GM19452 (cell line): Measurements from ENCODE around the gene TMEM131.
"Not testable (repeated sequence)": the region's sequence is repeated elsewhere in the genome, so short reads cannot be mapped to it uniquely, and the experiment has no call there.

Experiments
- ATAC-seq: cut with Tn5 transposase; IDR thresholded peaks from one replicate; pipeline ENCODE4 v1.9.1; 2021; ENCODE audit not compliant: unreplicated experiment

Gene TMEM131

DNA sequence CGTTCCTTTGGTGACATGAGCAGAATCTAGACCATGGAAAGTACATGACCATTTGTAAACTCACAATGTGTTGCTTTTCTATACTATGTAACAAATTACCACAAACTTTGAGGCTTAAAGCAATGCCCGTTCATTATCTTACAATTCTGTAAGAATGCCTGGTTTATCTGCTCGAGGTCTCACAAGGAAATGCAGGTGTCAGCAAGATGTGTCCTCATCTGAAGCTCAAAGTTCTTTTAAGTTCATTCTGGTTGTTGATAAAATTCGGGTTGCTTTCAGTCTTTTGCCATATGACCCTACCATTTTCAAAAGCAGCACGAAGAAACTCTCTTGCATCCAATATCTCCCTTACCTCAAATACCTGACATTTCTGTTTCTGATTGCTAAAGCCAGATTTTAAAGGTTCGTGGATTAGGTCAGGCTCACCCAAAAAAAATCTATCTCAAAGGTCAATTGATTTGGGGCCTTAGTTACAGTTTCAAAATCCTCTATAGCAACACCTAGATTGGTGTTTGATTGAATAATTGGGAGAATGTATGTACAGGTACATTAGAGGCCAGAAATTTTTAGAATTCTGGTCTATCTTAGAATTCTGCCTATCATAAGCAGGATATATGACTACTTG, 125.9 kb downstream of the TMEM131 start:
- ATAC-seq: no peak

DNA sequence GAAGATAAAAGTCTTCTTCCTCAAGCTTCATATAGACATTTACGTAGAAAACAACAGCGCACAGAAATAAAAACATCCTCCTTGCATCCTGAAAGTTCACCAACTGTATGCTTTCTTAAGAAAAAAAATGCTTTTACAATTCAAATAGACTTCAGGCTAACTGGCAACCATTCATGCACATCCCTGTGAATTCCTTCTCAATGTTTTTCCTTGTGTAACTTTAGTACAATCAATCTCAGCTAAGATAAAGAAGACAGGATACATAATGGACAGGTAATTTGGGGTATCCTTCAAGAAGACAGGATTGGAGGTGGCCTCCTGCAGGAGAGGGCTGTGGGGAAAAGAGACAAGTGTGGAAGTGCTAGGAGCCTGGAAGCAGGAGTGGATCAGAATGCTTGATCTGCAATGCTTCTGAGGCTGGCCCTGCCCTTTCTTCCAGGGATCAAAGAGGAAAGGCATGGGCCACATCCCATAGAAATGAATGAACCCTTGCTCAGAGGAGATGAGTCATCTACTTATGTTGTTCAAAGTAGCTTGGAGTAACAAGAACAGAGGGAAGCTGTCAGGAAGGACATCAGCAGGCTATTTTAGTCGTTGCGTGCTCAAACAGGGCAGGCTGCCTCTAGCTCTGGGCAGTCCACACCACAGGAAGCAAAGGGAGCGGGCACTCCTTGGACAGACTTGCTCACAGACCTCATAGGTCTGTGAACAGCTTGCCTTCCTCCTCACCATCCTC, 126.6 kb downstream of the TMEM131 start:
- no peak for ATAC-seq

- ATAC-seq: no peak
Observed at GRCh38 chr2:97863829-97864228, 131.9 kb downstream of the TMEM131 start.

DNA sequence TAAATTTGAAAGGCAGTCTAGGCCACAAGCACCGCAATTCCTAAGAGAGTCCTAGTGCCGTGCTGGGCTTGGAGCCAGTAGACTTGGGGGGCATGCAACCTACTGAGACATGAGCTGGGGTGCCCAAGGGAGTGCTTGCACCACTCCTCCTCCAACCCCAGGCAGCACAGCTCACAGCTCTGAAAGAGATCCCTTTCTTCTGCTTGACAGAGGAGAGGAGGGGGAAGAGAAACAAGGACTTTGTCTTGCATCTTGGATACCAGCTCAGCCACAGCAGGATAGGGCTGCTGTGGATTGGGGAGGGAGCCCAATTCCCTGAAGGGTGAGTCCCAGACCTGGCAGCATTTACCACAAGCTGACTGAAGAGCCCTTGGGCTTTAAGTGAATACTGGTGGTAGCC, 134.6 kb downstream of the TMEM131 start:
- ATAC-seq: no peak

DNA sequence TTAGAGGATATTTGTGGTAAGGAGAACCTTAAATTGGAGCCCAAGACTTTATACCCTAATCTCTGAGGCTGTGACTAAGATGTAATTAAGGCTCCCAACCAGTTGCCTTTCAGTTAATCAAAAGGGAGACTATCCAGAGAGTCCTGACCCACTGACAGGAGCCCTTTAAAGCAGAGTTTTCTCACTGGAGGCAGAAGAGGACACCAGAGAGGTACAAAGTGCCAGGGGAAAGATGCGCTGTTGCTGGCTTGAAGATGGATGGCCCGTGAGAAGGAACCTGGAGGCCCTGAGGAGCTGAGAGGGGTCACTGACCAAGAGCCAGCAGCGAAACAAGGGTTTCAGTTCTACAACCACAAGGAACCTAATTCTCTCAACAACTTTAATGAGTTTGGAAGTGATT, 137.3 kb downstream of the TMEM131 start:
- ATAC-seq: no peak

DNA sequence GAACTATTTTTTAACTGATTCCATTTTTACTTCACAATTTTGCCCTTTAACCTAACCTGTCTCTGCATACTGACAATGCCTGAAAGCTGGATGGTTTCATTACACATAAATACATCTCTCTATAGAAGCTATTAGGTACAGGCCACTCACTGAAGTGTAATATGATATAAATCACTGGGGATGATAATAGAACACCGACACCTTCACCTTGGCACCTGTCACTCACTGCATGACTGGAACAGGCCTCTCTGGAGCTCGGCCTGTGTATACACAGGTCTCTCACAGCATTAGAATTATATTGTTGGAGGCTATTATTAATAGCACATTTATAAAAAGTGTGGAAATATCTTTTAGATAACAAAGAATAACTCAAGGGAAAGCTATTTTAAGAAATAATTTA, 138.2 kb downstream of the TMEM131 start:
- ATAC-seq: no peak

DNA sequence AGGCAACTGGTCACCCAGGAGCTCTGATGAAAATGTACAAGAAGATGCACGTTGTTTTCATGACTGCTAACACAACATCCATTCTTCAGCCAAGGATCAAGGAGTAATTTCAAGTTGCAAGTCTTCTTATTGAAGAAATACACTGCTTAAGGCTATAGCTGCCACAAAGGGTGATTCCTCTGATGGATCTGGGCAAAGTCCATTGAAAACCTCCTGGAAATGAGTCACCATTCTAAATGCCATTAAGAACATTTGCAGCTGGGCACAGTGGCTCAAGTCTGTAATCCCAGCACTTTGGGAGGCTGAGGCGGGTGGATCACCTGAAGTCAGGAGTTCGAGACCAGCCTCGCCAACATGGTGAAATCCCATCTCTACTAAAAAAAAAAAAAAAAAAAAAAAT, 142.7 kb downstream of the TMEM131 start:
- not testable (repeated sequence) for ATAC-seq

- no peak for ATAC-seq
Observed at GRCh38 chr2:97851172-97851571, 144.6 kb downstream of the TMEM131 start.

DNA sequence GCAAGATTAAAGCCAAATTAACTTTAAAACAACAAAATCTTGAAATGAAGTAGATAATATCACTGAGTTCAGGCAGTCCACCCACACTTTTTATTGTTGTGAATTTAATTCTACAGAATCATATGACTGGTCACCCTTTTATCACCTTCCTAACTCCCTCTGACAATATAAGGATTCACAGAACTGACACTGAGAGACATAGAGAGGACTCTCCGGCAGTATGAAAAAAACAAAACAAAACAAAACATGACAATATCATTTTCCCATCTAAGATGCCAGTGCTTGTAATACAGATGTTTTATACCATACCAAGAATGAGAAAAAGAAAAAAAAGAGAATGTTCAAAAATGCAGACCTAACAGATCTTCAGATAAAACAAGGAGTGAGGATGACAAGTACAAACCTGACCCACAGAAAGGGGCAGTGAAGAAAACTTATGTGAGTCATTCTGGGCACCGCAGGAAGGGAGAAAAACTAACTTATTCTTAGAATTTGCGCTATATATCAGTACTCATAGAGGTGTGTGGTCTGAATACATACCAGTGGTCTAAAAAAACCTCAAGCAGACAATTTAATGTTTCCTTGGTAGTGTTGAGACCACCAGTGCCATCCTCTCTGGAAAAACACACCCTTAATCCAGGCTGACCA, 145.7 kb downstream of the TMEM131 start:
- ATAC-seq: peak; percentile 60

DNA sequence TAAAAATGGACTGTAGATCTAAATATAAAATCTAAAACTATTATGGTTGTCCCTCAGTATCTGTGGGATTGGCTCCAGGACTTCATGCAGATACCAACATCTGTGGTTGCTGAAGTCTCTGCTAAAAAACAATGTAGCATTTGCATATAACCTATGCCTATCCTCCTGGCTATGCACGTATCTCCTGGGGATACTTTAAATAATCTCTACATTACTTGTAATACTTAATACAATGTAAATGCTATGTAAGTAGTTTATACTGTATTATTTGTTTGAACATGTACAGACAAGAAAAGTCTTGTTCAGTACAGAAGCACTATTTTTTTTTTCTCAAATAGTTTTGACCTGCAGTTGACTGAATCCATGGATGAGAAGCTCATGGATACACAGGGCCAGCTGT, 147.4 kb downstream of the TMEM131 start:
- ATAC-seq: no peak

GRCh38 chr2:97846716-97847115, 149.0 kb downstream of the TMEM131 start:
- ATAC-seq: not testable (repeated sequence)

DNA sequence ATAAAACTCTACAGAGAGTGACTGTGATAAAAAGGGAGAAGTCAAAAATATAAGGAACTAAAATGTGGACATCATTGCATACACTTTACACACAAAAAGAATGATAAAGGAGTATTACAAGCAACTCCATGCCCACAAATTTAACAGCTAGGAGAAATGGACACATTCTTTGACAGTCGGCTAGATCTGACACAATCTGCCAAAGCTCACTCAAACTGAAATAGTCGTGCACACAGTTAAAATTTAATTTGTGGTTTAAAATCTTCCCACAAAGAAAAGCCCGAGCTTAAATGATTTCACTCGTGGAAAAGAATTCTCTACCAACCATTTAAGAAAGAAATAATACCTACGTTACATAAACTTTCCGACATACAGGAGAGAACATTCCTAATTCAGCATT, 149.9 kb downstream of the TMEM131 start:
- no peak for ATAC-seq

GRCh38 chr2:97845133-97845532, 150.6 kb downstream of the TMEM131 start:
- ATAC-seq: no peak

DNA sequence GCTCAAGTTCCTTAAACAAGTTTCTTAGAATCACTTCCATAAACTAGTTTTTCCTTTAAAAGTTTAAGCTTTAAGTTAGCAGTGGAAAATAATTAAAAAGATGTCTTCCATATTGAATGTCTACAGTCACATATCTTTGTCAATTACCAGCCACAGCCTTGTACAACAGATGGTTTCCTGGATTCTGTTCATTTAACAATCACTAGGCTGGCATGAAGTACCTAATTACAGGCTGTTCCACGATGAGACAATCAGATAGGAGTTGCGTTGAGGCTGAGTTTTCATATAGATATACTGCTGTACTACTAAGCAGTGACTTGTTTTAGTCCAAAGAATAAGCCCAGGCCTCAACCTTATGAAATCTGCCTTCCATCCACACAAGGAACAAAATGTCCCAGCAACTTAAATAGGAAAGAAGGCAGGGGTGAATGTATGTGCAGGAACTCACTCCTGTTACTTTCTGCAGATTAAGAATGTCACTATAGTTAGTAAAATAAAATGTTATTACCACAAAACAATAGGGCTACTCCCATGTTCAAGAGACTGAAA, 151.4 kb downstream of the TMEM131 start:
- no peak for ATAC-seq

DNA sequence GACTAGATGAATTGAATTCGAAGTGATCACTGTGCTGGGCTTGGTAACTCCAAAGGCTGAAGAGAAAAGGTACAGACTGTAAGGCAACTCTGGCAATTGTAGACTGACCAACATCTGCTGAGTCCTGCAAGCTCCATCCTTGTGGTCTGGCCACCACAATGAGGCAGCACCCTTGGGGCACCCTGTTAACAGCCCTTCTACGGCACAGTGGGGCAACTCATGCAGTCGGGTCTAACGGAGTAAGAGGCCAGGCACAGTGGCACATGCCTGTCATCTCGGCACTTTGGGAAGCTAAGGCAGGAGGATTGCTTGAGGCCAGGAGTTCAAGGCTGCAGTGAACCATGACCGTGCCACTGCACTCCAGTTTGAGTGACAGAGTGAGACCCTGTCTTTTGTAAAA, 155.6 kb downstream of the TMEM131 start:
- ATAC-seq: no peak

DNA sequence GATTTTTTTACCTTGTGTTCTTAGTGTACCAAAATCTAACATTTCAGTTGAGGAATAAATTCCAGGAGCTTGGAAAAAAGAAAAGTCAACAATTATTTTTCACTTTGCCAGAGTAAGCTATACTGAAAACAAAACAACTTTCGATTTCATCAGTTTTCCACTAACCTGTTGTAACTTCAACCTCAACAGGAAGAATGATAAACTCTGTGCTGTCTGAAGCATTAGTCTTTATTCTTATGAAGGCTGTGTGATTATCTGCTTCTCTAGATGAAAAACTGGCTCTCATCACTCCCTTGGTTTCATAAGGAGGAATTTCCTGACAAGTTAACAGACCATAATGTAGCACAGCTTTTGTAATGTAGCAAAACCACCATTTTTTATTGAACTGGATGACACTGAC, 161.1 kb downstream of the TMEM131 start:
- no peak for ATAC-seq

DNA sequence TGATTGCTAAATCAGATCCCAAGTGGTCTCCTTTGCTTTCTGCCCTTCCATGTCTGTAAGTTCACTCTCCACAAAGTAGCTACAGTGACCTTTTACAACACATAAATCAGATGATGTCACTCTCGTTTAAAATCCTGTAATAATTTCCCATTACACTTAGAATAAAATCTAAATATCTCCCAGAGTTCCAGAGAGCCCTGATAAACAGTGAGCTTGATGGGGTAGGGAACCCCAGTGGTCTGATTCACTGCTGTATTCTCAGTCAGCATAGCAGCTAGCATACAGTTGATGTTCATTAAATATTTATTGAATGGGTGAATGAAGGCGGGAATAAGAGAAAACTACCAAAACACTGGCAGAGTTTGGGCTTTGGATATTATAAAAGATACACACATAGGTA, 164.6 kb downstream of the TMEM131 start:
- no peak for ATAC-seq

- ATAC-seq: not testable (repeated sequence)
Observed at GRCh38 chr2:97829255-97829654, 166.5 kb downstream of the TMEM131 start.

DNA sequence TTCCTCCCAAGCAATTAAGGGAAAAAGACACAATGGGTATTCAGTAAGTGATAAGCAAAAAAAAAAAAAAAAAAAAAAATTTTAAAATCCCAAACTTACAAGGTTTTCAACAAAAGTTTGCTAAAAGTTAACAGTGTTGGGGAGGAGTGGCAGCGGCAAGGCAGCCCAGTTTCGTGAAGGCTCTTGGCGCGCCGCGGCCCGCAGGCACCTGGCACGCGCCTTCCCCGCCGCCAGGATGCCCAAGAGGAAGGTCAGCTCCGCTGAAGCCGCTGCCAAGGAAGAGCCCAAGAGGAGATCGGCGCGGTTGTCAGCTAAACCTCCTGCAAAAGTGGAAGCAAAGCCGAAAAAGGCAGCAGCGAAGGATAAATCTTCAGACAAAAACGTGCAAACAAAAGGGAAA, 168.7 kb downstream of the TMEM131 start:
- not testable (repeated sequence) for ATAC-seq

DNA sequence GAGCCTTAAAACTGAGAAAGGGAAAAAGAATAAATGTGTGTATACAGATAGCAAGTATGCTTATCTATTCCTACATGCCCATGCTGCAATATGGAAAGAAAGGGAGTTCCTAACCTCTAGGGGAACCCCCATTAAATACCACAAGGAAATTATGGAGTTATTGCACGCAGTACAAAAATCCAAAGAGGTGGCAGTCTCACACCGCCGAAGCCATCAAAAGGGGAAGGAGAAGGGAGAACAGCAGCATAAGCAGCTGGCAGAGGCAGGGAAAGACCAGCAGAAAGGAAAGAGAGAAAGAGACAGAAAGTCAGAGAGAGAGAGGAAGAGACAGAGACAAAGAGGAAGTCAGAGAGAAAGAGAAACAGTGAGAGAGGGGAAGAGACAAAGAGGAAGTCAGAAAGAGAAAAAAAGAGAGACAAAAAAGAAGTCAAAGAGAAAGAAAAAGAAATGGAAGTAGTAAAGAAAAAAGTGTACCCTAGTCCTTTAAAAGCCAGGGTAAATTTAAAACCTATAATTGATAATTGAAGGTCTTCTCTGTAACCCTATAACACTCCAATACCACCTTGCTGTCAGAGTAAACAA, 169.4 kb downstream of the TMEM131 start:
- not testable (repeated sequence) for ATAC-seq

DNA sequence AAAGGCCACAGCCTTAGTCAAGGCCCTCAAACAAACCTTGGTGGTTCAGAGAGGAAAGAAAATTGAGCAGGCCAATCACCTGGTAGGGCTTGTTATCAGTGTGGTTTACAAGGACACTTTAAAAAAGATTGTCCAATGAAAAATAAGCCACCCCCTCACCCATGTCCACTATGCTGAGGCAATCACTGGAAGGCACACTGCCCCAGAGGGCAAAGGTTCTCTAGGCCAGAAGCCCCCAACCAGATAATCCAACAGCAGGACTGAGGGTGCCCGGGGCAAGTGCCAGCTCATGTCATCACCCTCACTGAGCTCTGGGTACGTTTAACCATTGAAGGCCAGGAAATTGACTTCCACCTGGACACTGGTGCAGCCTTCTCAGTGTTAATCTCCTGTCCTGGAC, 171.7 kb downstream of the TMEM131 start:
- not testable (repeated sequence) for ATAC-seq

DNA sequence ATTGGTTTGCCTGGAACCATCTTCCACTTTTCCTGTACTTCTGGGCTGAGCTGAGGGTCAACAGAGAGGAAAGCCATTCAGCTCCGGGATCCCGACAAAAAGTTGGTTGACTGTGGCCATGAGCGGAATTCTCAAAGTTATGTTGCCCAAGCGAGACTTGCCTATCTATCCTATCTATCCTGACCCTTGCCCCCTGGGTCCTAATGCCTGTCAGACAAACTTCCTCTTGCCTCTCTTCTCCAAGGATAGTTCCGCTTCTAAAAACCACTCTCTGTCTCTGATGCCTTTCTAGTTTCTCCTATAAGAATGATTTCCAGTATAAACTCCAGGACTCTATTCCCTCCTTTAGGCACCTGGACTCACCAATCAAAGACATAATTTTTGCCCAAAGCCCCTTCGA, 173.9 kb downstream of the TMEM131 start:
- not testable (repeated sequence) for ATAC-seq
